Neural progenitor cell (in vitro differentiated cells): ENCODE measurements around the gene RLF.

Source experiments
- CTCF ChIP-seq: fragments of 200-600 bp; sonication (generic); IDR thresholded peaks from 2 replicates; pipeline ENCODE4 v1.5.1; 2017; ENCODE audit warnings: antibody characterized with exemption, mild to moderate bottlenecking
- EZH2 ChIP-seq: fragments of 200-600 bp; sonication (generic); IDR thresholded peaks from 2 replicates; pipeline ENCODE4 v1.6.1; 2017; ENCODE audit warnings: antibody characterized with exemption, mild to moderate bottlenecking, moderate library complexity
- EZH2phosphoT487 ChIP-seq: fragments of 200-600 bp; sonication (generic); IDR thresholded peaks from 2 replicates; pipeline ENCODE4 v1.6.1; 2017; ENCODE audit warnings: antibody characterized with exemption

- TF ChIP-seq EZH2 (no peak), CTCF (no peak), EZH2phosphoT487 (no peak)
These were observed 49.5 kb downstream of the RLF start for GRCh38 chr1:40210511-40211204.
